HFF-Myc (cell line): ENCODE measurements around the gene ENTPD7.
"Not testable (repeated sequence)": the region's sequence is repeated elsewhere in the genome, so short reads cannot be mapped to it uniquely, and the experiment has no call there.

Source experiments
- DNase-seq: peaks from one replicate; pipeline ENCODE4 v3.0.0-alpha.2; 2011; ENCODE audit warnings: low read depth; ENCODE audit errors: extremely low read depth
- H3K4me3 ChIP-seq: replicated peaks from 2 replicates; pipeline ENCODE4 v1.5.1; 2011; ENCODE audit warnings: low read depth, mild to moderate bottlenecking, control low read depth, low read length
- CTCF ChIP-seq: IDR thresholded peaks from 2 replicates; pipeline ENCODE4 v1.5.1; 2012; ENCODE audit warnings: mild to moderate bottlenecking, low read depth, low read length, control low read depth; ENCODE audit errors: missing control alignments

The ENTPD7 gene

GRCh38 chr10:99742701-99743100 lies 83.4 kb downstream of the ENTPD7 start:
- no peak overlapping the region for H3K4me3 ChIP-seq
- no peak for DNase-seq
- no peak for TF ChIP-seq CTCF

- H3K4me3 ChIP-seq, result no peak overlapping the region
- TF ChIP-seq CTCF, result no peak
- no peak for DNase-seq
These were observed 84.5 kb downstream of the ENTPD7 start for GRCh38 chr10:99743841-99744240.

- not testable (repeated sequence) for H3K4me3 ChIP-seq
These were observed 86.9 kb downstream of the ENTPD7 start for GRCh38 chr10:99746166-99746565.

GRCh38 chr10:99748823-99749451 lies 89.6 kb downstream of the ENTPD7 start:
- DNase-seq, result no peak
- no peak overlapping the region for H3K4me3 ChIP-seq
- no peak for TF ChIP-seq CTCF

More at GRCh38 chr10:99746166-99746565, 86.9 kb downstream of the ENTPD7 start:
- not testable (repeated sequence) for DNase-seq

GRCh38 chr10:99750641-99751040 lies 91.3 kb downstream of the ENTPD7 start:
- no peak overlapping the region for H3K4me3 ChIP-seq
- no peak for TF ChIP-seq CTCF

GRCh38 chr10:99754670-99755069 lies 95.4 kb downstream of the ENTPD7 start:
- DNase-seq, result no peak
- no peak for TF ChIP-seq CTCF

More at GRCh38 chr10:99750641-99751040, 91.3 kb downstream of the ENTPD7 start:
- no peak for DNase-seq

More at GRCh38 chr10:99754670-99755069, 95.4 kb downstream of the ENTPD7 start:
- no peak overlapping the region for H3K4me3 ChIP-seq
